GM20000 (cell line): ENCODE results near the gene MTFR2.

Experiments
- DNase-seq: peaks from one replicate; pipeline ENCODE4 v3.0.0; 2012; ENCODE audit warnings: low spot score
- CTCF ChIP-seq: IDR thresholded peaks from 2 replicates; pipeline ENCODE4 v1.5.1; 2012; ENCODE audit warnings: mild to moderate bottlenecking, control low read depth; ENCODE audit errors: extremely low read depth, missing control alignments

The MTFR2 gene

DNA sequence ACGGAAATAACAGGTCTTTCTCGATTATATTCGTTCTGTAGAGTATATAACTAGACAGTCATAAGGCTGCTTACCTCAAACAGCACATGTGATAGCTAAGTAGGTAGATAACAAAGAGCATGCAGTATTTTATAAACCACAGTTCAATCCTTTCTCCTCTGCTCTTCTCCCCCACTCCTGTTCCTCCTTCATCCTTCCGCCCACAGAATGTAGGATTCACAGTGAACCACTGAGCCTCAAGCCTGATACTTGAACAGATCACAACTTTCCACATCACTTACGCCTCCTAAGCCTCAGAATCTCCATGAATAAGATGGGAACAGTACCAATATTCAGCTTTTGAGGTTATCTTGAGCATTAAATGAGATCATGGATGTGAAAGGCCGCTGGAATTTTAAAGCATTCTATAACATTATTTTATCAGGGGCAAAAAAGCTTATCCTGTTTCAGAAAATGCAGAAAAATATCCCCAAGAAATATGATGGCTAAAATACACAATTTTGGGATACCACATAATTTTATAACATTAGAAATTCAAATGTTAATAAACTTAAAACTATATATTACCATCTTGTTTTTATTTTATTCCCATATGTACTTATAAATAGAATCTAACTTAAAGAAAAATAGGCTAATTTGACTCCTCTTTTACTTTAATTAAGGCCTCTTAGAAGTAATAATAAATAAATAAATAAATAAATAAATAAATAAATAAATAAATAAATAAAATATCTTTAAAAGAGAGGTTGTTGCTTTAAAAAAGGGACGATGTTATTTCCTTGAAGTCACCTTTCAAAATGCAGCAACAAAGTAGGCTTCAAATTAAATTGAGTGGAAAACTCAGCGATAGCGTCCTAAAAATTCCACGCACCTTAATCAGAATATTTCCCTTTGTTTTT is 33.4 kb downstream of the MTFR2 start:
- no peak for DNase-seq

DNA sequence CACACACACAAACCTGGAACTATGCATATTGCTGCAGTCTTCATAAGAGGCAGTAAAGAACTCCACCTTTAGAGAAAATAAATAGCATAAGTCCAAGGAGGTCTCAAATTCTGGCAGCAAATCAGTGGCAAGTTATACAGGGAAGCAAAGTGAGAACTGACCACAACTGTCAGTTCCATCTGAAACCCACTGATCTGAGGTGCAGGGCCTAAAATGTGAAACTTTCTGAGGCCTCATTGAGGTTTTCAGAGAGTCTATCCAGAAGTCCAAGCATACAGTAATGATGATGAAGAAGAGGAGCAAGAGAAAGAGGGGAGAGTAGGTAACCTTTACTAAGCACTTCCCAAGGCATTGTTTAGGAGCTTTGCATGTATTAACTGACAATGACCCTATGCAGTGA is 36.3 kb downstream of the MTFR2 start:
- TF ChIP-seq CTCF, result no peak
- no peak for DNase-seq

More for the DNA sequence above, 33.4 kb downstream of the MTFR2 start:
- no peak for TF ChIP-seq CTCF

DNA sequence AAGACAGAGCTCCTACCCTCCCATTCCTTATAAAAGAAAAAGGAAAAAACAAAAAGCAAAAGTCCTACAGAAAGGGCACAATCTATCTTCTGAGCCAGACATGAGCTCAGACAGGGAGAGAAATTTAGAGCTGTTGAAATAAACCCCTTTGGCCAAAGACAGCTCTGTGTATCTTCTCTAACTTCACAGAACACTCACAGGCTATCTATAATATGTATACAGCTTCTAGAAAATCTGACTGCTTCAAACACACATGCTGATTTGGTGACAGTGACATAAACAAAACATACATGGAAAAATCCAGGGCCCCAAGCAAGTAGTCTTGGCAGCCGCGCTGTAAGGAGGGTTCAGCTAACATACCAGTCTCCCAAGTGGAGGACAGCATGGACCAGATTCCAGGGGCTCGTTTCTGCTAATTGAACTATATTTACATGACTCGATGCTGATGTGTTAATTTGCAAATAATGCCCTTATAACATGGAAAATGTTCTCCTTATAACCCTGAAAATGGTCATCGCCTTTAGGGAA is 37.0 kb downstream of the MTFR2 start:
- no peak for DNase-seq
- TF ChIP-seq CTCF, result no peak

DNA sequence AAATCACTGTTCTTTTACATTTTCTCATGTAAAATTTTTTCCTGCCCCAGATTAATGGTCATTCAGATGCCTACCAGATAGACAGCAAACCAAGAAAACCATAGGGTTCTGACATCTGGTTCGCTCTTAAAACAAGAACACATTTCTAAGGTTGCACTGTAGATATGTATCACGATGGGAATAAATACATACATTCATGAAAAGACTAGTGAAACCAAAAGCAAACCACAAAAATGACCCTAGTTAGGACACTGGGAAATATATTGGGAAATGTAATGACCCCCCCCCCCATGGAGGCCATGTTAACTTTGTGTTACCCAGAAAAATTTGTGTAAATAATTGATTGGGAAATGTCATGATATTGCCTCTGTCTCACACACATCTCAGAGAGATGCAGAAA is 37.5 kb downstream of the MTFR2 start:
- no peak for TF ChIP-seq CTCF

GRCh38 chr6:136210398-136211165 is 39.5 kb downstream of the MTFR2 start:
- DNase-seq, result no peak
- TF ChIP-seq CTCF, result no peak

More for the DNA sequence above, 37.5 kb downstream of the MTFR2 start:
- DNase-seq, result no peak

GRCh38 chr6:136209496-136209895 is 40.6 kb downstream of the MTFR2 start:
- DNase-seq, result no peak
- TF ChIP-seq CTCF, result no peak

GRCh38 chr6:136208783-136209182 is 41.3 kb downstream of the MTFR2 start:
- TF ChIP-seq CTCF, result no peak
- DNase-seq, result no peak
